ENCODE data around the gene C4orf36.

Gene C4orf36

DNA sequence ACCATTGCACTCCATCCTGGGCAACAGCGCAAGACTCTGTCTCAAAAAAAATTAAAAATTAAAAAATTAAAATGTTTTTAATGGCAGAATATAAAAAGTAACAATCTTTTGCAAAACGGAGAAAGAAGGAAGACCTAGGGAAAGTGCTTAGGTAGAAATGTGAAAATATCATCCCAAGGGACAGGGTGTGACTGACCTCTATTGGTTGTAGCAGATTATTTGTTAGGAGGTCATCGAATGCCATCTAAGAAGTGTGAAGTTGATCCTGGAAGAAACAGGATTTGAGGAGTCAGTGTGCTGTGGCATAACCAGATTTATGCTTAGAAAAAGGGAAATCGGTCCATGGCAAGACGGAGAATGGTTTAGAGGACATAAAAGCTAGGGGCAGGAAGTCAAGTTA, 18.1 kb upstream of the C4orf36 start:
- DNase-seq (ENCODE audit: insufficient read length, low spot score) (no peak), FAIRE-seq (no peak)
- TF ChIP-seq, protein P1, sequence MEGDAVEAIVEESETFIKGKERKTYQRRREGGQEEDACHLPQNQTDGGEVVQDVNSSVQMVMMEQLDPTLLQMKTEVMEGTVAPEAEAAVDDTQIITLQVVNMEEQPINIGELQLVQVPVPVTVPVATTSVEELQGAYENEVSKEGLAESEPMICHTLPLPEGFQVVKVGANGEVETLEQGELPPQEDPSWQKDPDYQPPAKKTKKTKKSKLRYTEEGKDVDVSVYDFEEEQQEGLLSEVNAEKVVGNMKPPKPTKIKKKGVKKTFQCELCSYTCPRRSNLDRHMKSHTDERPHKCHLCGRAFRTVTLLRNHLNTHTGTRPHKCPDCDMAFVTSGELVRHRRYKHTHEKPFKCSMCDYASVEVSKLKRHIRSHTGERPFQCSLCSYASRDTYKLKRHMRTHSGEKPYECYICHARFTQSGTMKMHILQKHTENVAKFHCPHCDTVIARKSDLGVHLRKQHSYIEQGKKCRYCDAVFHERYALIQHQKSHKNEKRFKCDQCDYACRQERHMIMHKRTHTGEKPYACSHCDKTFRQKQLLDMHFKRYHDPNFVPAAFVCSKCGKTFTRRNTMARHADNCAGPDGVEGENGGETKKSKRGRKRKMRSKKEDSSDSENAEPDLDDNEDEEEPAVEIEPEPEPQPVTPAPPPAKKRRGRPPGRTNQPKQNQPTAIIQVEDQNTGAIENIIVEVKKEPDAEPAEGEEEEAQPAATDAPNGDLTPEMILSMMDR (IDR thresholded peaks at IDR 0.05; ENCODE audit: insufficient read depth, missing control alignments) = no peak

DNA sequence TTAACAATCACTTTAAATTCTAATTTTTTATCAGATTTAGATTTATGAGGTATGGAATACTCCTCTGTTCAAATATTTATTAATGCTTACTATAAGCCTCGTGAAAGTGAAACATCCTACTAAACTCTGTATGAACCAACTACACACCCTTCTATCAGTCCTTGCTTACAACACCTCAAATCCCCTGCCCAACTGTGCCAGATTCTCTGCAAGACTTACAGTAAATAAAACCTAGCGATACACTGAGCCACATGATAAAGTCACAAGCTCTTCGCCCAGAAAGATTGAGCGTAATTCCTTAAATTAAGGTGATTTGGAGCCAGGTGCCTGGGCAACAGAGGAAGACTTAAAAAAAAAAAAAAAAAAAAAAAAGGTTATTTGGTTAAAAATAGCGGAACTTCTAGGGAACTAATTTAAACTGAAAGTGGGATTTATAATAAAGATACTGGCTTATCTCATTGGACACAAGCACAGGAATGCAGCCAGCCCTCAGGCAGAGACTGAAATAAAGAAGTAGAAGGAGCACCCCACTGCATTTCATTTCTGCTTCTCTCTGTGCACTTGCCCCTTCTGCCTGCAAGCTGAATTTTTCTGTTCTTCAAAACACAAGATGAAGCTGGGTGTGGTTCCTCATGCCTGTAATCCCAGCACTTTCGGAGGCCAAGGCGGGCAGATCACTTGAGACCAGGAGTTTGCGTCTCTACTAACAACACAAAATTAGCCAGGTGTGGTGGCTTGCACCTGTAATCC, 17.5 kb upstream of the C4orf36 start:
- FAIRE-seq (no peak), DNase-seq (ENCODE audit: insufficient read length, low spot score) (no peak)
- TF ChIP-seq, protein P1 (IDR thresholded peaks at IDR 0.05; ENCODE audit: insufficient read depth, missing control alignments) = no peak

DNA sequence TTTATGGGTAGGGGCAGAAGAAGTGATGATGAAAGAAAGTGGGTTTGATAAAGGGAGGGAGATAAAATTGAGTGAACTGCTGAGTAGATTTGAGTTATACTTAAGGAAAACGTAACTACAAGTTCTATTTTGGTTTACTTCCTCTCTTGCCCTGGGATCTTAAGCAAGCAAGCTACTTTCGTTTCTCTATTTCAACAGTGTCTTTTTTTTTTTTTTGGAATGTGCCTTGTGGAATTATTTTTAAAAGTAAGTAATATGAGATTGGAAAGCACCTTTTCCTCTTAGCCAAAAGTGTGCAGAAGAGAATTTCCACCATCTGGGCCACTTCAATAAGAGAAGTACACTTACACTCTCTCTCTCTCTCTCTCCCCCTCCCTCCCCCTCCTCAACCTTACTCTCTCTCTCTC, 16.0 kb upstream of the C4orf36 start:
- TF ChIP-seq, protein P1 (IDR thresholded peaks at IDR 0.05; ENCODE audit: insufficient read depth, missing control alignments) = no peak
- FAIRE-seq (no peak), DNase-seq (ENCODE audit: insufficient read length, low spot score) (no peak)

DNA sequence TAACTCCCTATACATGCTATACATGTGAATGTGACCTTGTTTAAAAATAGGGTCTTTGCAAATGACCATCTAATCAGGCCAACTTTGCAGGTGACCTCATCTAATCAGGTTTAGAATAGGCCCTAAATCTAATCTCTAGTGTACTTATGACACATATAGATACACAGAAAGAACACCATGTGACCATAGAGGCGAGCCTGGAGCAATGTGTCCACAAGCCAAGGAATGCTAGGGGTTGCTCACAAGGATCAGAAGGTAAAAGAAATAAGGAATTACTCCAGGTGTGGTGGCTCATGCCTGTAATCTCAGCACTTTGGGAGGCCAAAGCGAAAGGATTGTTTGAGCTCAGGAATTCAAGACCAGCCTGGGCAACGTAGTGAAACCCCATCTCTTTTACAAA, 9.6 kb upstream of the C4orf36 start:
- DNase-seq (ENCODE audit: insufficient read length, low spot score) (no peak), FAIRE-seq (no peak)
- TF ChIP-seq, protein P1 (IDR thresholded peaks at IDR 0.05; ENCODE audit: insufficient read depth, missing control alignments) = no peak

DNA sequence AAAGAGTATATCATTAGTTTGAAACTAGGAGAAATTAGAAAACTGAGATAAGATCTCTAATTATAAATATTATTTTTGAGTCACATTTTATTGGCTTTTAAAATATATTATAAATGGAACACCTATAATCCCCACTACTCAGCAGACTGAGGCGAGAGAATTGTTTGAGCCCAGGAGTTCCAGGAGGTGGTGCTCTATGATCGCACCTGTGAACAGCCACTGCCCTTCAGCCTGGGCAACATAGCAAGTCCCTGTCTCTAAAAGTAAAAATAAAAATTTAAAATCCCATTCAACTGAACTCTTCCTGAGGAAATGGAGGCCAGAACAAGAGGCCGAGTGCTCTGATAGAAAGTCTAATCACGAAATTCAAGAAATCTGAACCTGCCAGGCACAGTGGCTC, 6.3 kb upstream of the C4orf36 start:
- FAIRE-seq = no peak
- no peak for DNase-seq (ENCODE audit: insufficient read length, low spot score)
- TF ChIP-seq, protein P1 (IDR thresholded peaks at IDR 0.05; ENCODE audit: insufficient read depth, missing control alignments) = peak; percentile 25

DNA sequence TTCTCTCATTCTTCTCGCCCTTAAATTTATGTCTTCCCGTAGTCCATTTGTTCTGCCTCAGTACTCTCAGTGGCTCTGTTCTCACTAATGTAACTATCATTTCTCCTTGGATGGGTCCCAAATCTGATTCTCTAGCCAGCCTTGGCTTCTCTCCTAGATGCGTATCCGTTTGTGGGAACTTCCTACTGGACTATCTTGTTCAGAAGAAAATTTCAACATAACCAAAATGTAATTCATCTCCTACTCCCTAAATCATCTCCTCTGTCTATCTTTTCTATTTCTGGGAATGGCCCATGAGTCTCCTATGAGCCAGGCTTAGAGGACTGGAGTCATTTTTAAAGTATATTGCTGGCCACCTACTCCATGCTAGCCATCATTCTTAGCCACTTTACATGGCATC, 4.4 kb upstream of the C4orf36 start:
- FAIRE-seq (no peak), DNase-seq (ENCODE audit: insufficient read length, low spot score) (no peak)
- TF ChIP-seq, protein P1 (IDR thresholded peaks at IDR 0.05; ENCODE audit: insufficient read depth, missing control alignments) = no peak

DNA sequence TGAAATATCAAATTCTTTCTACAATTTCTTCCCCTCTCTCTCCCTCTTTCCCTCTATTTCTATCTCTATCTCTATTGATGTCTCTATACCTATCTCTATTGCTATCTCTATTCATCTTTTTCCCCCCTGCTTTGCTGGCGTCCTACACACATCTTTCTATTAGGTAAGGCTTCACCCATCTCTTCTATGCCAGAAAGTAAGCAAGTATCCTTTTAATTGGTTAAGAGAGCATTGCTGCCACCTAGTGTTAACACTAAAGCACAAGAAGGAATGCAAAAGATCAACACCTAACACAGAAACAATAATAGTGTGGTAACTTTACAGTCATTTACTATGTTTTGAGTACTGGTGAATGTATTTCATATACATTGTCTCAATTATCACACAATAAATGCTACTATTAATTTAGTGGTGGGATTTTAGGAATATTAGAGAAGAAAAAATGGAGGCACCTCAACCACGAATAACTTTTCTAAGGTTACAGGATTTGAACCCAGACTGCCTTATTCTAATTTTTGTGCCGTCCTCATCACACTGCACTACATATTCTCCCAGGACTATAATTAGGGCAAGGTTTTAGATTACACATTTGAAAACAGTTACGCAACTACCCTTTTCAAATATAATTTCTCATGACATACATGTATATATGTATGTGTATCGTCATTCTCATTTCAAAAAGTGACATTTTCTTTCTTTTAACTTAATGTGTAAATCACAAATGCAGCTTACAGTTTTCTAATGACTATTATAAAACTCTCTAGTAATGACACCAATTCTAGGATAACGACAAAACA, 3.7 kb upstream of the C4orf36 start:
- FAIRE-seq (peak; percentile 94), DNase-seq (ENCODE audit: insufficient read length, low spot score) (no peak)
- TF ChIP-seq, protein P1 (IDR thresholded peaks at IDR 0.05; ENCODE audit: insufficient read depth, missing control alignments) = peak; percentile 89

Data from D721Med (cell line).